ENCODE measurements around the gene LMBRD2.
A peak's percentile ranks its signal among the peaks of the same experiment; 100 is the strongest.
"Not testable (repeated sequence)": the region's sequence is repeated elsewhere in the genome, so short reads cannot be mapped to it uniquely, and the experiment has no call there.

LMBRD2 gene

DNA sequence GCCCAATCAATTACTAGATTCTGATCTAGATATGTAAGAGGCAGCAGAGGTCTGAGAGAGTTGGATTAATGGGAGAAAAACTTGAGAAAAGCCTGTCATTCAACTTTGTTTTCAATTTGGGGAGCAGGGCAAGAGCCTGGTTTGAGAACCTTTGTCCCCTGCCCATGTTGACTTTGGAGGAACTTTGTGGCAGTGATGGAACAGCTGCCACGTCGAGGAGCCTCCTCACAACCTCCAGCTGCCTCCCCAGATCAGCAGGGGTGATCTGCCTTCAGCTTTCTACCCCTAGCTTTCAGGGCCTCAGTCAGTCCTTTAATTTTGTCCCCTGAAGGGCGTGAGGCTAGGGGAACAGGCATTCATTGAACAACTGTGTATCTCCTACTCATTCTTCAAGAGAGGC lies 8.9 kb upstream of the LMBRD2 start:
- no peak for DNase-seq

DNA sequence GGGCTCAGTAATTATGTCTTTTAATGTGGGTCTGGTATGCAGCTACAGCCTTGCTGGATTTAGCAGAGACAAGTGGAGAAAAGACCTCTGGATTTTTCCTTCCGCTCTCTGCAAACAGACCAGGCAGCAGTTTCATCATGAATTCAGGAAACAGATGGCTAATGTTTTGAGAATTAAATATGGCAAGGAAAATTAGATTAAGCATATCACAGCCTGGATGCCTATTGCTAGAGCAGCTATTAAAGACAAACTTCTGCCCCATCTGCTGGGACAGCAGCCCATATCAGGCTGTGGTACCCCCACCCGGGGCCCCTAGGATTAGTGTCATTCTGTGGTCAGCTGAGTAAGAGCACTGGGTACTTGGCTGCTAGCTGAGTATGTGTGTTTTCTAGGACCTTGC lies 6.5 kb upstream of the LMBRD2 start:
- no peak for DNase-seq

DNA sequence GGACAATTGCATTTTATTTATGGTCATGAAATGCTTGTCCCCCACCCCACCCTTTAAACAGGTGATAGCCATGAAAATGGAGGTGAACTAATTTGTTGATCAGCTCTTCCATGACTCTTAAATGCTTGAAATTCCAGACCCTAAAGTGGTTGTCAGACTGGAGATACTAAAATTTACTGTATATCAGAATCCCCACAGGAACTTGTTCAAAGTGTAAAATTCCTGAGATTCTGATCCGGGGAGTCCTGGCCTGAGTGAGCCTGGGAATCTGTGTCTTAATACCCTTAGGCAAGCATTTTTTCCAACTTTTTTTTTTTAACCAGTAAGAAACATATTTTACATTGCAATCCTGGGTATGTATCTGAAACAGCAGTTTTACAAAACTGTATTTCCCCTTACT lies 4.9 kb upstream of the LMBRD2 start:
- no peak for DNase-seq

DNA sequence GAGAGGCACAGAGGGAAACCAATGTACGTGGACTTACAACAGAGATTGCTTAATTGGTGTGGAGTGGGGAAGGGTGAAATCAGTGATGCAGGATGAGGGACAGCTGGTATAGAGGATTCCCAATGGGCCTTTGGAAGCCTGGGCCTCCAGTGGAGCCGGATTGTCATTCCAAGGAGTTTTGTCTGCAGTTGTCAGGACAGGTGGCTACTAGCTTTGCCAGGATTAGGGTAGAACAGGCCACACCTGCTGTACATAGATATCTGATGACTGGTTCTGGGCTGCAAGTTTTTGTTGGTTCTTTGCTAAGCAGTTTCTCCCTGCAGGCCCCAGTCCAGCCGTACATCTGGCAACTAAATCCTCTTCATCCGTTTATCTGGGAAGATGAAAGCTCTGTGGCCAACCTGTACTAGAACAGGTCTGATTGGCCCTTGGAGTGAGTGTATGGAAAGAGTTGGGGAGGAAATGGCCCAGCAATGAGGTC lies 4.5 kb upstream of the LMBRD2 start:
- DNase-seq = no peak

DNA sequence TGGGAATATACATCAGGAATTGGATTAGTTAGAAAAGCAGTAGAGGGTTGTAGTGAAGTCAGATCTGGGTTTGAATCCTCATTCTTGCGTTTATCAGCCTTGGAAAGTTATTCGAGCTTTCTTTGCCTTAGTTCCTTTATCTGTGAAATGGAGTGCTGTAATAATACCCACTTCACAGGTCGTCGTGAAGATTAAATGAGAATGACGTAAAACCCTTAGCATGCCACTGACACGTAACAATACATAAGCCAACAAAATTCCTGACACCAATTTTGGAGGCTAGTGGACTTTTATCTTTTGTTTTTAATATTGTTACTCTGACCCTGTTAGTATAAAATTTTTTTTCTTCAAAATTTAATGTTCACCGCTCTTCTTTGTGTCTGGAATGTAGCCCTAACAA lies 3.6 kb upstream of the LMBRD2 start:
- DNase-seq = no peak

DNA sequence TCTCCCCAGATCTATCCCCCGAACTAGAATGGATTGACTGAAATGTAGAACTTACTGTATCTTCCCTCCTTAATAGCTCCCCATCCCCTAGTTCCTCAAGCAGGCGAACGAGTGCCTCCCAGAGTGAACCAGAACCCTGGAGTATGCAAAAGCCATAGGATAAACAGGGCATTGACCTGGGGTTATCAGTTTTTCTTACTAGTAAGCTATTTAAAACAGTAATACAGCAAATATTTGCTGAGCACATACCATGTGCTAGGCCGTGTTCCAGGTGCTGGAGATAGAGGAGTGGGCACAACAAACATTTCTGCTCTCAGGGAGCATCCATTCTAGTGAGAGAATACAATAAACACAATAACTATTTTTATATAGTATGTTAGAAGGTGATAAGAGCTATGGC lies 2.0 kb upstream of the LMBRD2 start:
- no peak for DNase-seq

DNA sequence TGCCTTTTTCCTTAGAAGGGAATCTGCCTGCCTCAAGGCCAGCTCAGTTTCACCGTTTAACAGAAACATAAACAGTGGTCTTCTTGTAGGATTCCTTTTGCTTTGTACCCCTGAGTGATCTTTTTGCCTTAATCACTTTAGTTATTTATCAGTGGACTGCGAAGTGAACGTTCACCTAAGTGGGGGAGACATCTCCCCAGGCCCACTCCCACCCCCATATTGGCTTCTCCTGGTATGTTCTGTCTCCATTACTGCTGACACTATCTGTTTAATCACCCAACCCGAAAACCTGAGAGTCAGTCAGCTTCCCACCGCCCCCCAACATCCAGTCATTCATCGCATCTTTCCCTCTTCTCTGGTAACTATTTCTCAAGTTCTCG lies 1.6 kb upstream of the LMBRD2 start:
- DNase-seq = no peak

DNA sequence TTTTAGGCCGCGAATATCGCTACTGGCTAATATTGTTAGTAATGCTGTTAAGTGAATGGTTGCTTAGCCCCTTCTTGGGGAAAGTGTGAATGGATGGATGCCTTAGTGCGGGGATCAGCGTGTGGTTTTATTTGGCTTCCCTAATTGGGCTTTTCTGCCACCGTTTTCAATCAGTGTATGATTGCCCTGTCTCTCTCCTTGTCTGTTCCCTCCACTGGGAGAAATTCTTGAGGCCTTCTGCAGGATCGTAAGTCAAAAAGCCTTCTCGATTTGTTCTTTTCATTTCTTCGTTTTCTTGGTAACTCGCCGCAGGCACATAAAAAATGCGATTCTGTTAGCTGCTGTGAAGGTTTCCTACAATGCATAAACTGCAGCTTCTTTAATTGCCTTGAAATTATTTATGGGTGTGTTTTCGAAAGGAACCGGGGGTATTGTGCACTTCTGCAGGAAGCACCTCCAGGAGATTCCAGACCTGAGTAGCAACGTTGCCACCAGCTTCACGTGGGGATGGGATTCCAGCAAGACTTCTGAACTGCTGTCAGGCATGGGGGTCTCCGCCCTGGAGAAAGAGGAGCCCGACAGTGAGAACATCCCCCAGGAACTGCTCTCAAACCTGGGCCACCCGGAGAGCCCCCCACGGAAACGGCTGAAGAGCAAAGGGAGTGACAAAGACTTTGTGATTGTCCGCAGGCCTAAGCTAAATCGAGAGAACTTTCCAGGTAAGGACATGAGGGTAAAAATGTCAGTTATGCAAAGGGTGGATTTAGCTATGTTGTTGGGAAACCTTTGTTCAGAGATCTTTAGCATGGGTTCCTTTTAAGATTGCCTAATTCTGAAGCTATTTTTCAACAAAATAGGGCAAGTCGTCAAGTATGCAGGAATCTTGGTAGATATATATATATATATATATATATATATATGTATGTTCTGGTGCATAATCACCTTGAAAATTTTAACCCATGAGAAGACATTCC lies 924 bp upstream of the LMBRD2 start:
- no peak for DNase-seq

DNA sequence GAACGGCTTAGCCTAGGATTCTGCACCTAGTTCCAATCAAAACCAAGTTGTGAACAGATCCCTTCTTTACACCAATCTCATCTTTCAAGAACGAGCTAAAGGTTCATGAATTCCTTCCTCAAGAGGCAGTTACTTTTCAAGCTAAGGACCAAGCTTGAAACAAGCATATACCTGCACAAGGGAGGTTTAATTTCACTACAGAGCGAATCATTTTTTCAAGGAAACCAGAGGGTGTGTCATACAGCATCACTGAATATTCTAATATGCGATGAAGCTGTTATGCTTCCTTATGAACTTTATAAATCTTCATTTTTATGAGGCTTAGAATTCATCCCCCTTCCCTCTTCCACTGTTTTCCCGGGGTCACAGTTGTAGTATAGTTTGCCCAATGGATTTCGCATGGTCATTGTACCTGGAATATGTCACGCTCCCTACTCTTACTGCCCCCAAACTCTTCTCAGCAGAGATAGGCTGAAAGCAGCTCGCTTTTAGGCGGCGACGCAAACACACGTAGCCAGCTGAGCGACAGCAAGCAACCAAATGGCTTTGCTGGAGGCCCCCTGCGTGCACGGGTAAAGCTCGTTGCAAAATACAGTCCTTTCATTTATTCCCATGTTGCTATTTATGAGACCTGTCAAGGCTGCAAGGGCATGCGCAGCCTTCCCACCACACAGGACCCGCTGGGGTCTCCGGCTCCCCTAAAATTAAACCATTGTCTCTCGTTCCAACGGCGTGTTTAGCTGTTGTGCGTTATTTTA lies 832 bp downstream of the LMBRD2 start:
- peak; percentile 32 for DNase-seq

DNA sequence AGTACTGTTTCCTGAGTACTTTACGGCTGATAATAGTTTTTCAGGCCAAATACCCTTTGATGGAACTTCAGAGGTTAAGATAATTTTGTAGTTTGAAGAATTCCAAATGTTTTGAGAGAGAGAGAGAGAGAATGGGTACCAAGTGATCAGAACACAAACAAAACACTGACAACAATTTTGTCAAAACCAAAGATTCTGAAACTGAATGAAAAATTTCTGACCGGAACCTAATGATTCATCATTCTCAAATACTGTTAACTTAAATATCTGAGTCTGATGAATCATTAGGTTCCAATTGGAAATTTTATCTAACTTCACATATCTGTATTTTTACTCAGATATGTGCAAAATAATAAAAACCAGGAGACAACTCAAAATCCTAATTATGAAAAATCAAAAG lies 4.0 kb downstream of the LMBRD2 start:
- no peak for DNase-seq

DNA sequence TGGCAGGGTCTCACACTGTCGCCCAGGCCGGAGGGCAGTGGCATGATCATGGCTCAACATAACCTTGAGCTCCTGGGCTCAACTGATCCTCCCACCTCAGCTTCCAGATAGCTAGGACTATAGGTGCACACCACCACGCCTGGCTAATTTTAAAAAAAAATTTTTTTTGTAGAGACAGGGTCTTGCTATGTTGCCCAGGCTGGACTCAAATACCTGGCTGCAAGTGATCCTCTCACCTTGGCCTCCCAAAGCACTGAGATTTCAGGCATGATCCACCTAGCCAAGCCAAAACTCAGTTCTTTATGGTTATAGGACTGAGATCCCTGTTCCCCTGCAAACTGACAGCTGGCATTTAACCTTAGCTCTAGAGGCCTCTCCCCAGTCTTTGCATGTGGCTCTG lies 5.3 kb downstream of the LMBRD2 start:
- no peak for DNase-seq

DNA sequence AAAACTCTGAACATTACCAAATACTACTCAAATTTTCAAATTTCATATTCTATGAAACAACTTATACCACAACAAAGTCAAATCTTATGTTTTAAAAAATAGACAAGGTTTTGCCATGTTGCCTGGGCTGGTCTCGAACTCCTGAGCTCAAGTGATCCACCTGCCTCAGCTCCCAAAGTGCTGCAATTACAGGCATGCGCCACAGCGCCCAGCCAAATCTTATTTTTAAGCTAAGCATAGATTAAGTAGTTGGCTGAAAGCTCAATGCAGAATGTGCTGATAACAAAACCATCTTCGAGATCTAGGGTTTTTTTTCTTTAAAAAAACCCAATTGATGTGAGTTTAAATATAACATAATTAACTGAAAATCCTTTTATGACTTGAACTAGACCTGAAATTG lies 6.4 kb downstream of the LMBRD2 start:
- DNase-seq = no peak

DNA sequence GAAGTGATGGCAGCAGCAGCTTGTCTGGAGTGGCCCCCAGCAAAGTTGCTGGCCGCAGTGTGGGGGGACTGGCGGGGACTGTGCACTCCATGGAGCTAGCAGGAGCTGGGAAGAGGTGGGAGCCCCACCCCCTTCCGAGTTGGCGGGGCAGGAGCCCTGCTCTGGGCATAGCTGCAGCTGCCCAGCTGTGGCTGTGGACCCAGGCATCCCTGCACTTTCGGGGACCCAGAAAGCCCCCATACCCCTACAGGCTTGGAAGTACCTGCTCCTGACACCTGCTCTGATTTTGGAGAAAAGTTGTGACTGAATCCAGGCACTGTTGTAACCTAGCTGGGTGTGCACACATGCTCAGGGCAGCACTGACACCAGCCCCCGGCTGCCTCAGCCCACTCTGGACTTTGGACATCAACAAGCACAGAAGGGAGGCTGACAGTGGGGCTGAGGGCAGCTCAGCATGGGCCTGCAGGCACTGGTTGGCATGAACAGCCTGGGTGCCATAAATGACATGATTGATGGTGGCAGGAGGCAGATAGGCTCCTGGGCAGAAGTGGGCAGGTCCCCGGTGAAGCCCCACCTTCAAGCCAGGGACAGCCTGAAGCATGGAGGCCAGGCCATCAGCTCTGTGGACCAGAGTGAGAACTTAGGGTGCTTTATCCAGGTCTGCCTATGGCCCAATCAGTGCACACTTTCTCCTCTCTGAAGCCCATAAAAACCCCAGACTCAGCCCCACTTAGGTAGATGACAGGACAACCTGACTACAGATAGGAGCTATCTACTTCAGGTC lies 12.6 kb downstream of the LMBRD2 start:
- DNase-seq = no peak

DNA sequence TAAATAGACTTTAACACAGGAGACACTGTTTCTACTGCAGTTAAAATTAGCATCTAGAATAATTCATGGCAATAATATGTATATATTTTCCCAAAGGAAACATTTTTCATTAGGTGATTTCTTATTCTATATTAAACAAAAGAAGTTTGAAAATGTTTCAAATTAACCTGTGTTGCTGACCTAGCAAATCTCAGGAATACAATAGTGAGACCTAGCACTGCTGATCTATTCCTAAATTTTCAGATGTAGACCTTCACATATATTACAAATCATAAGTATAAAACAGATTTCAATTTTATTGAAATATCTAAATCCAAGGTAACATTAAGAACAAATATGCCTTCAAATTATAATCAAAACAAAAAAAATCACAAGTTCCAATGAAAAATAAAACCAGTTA lies 15.1 kb downstream of the LMBRD2 start:
- no peak for DNase-seq

DNA sequence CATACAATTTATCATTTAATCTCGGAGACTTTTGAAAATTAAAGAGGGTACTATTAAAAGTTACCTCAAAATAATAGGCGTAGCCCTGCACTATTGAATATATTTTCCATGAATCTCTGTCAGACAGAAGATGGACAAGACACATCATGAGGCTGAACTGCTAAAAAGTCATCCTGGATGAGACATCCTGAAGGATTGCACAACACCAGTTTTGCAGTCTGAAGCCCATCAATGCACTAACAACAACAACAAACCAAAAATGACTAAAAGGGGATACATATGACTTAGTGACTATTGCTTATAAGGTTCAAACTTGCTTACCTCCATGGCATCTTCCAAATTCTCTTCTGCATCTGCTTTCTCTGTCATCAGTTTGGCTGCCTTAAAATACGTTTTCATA lies 15.7 kb downstream of the LMBRD2 start:
- no peak for DNase-seq

DNA sequence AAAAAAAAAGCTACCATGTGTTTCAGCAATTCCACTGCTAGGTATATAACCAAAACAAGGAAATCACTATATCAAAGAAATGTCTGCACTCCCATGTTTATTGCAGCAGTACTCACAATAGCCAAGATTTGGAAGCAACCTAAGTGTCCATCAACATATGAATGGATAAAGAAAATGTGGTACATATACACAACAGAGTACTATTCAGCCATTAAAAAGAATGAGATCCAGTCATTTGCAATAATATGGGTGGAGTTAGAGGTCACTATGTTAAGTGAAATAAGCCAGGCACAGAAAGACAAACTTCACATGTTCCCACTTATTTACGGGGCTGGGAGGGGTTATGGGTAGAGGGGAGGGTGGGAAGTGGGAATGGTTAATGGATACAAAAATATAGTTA lies 18.7 kb downstream of the LMBRD2 start:
- DNase-seq = not testable (repeated sequence)

DNA sequence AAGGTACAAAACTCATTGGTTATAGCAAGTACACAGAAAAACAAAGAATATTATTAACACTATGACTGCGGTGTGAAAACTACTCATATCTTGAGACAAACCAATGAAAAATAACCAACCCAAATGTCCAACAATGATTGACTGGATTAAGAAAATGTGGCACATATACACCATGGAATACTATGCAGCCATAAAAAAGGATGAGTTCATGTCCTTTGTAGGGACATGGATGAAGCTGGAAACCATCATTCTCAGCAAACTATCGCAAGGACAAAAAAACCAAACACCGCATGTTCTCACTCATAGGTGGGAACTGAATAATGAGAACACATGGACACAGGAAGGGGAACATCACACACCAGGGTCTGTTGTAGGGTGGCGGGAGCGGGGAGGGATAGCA lies 22.0 kb downstream of the LMBRD2 start:
- DNase-seq = not testable (repeated sequence)

DNA sequence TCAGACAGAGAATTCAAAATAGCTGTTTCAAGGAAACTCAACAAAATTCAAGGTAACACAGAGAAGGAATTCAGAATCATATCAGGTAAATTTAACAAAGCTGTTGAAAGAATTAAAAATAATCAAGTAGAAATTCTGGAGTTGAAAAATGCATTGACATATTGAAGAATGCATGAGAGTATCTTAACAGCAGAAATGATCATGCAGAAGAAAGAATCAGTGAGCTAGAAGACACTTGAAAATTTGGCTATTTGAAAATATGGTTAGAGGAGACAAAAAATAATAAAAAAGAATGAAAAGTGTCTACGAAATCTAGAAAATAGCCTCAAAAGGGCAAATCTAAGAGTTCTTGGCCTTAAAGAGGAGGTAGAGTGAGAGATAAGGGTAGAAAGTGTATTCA lies 22.9 kb downstream of the LMBRD2 start:
- DNase-seq = no peak

DNA sequence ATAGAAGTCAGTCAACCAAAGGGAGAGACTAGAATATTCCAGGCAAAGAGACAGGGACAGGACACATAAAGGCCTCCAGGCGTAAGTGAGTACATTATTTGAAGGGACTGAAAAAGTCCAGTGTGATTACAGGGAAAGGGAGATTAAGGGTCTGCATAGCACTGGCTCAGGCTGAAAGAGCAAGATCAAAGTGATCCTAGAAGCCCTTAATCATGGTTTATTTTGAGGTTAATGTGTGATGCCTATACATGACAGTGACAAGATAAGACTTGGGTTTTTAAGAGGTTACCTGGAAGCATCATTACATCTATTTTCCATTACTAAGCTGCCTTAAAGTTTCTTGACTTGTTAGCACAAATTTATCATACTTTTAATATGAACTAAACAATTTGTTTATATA lies 25.8 kb downstream of the LMBRD2 start:
- no peak for DNase-seq

DNA sequence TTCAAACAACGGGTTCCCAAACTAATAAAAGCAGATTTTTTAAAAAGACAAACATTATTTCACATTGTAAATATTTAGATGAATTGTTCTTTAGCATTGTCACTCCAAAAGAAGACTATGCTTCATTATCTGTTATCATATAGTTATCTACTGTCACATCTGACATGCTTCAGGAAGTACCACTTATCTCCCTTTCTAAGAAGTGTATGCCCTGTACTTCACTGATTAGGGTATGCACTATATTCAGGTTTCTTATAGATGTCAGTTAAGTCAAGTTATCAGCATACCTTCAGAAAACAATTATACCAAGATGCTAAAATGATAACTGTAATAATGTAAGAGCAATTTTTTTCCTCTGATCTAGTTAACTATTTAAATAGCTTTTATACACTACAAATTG lies 40.4 kb downstream of the LMBRD2 start:
- no peak for DNase-seq

DNA sequence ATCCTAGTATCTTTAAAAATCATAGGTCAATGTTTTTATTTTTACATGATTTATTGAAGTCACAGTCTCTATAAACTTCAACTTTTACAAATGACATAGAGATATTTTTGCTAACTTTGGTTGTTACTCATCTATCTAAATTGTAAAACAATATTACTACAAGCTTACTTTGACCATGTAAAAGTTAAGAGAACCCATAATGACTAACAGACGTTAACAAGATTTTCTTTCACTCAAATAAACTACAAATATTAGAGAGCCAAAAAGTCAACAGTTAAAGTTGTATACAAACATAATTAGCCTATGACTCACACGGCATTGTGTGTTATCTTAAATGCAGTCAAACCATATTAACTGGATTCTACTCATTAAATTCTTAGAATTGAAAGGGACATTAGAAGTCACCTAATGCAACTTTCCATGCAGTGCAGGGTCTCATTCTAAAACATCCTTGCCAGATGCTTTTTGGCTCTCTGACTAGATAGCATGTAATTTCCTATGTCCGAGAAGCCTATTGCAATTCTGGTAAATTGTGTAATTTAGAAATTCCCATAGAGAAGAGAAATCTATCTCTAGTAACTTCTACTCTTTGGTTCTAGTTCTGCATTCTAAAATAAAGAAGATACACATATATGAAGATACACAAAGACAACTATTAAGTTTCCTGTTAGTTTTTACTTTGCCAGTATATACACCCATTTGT lies 42.8 kb downstream of the LMBRD2 start:
- DNase-seq = no peak

DNA sequence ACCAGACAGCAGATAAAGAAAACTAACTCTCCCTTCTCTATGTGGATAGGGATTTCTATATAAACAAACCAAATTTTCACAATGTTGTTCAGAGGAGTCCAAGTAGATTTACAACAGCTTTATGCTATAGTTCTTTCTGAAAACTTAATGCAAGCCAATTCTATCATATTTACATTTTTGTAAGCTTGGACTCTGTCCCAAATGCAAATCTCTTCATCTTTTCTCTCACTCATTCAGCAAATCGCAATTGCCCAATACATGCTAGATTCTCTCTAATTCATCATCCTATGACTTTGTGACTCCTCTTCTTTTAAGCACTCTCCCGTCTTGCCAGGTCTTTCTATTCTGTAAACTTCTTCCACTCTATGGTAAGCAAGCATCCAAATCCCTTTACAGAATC lies 45.9 kb downstream of the LMBRD2 start:
- no peak for DNase-seq

DNA sequence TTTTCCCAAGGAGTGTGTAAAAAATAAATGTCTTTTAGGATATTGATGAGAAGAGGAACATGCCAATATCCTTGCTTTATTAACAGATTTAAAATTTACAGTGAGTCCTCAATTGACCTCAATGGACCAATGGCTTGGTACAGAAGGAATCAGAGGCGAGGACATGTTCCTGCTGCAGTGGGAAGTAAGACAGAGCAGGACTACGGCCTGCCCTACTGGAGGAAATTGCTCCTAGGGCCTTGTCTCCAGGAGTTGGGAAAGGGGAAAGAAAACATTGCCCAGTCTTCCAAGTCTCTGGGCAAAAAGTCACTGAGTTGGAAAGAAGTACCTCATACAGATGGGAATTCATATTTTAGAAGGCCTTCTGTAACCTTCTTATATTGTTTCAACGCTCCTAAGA lies 51.9 kb downstream of the LMBRD2 start:
- no peak for DNase-seq

Measured in effector CD4-positive, alpha-beta T cell (primary cell).